Measurements from ENCODE around the gene HES6.

DNA sequence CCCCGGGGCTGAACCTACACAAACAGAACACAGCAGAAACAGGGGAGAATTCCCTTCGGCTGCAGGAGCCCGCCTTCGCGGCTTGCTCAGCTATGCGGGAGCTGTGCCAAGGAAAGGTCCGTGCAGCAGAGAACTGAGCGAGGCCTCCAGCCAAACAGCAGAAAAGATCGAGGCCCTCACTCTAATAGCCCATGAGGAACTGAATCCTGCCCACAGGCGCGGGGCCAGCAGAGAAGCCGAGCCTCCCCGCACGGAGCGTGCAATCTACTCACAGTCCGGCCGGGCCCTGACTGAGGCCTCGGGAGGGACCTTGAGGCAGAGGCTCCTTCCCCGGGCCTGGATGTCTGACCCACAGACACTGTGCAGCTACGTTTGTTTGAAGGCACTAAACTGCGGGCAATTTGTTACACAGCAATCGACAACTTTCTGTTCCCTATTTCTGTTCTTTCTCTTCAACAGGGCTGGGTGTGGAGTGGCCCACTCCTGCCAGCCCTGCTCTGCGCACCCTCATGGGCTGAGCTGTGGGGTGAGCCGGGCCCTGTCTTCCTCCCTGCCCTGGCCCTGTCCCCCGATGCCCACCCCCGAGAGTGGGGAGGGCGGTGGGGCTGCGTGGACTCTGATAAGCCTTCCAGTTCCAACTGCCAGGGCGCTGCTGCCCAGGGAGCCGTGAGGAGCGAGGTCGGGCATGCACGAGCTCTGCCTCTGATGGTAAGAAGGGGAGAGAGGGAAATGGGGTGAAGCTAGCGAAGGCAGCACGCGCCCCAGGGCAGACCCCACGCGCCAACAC is 13.7 kb downstream of the HES6 start:
- TF ChIP-seq, protein P1, sequence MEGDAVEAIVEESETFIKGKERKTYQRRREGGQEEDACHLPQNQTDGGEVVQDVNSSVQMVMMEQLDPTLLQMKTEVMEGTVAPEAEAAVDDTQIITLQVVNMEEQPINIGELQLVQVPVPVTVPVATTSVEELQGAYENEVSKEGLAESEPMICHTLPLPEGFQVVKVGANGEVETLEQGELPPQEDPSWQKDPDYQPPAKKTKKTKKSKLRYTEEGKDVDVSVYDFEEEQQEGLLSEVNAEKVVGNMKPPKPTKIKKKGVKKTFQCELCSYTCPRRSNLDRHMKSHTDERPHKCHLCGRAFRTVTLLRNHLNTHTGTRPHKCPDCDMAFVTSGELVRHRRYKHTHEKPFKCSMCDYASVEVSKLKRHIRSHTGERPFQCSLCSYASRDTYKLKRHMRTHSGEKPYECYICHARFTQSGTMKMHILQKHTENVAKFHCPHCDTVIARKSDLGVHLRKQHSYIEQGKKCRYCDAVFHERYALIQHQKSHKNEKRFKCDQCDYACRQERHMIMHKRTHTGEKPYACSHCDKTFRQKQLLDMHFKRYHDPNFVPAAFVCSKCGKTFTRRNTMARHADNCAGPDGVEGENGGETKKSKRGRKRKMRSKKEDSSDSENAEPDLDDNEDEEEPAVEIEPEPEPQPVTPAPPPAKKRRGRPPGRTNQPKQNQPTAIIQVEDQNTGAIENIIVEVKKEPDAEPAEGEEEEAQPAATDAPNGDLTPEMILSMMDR (conservative IDR thresholded peaks at IDR 0.05; ENCODE audit: low read depth in 2 of 2) = no peak
- TF ChIP-seq EZH2 (IDR thresholded peaks at IDR 0.05; ENCODE audit: low read depth, unreplicated experiment) (no peak), EZH2phosphoT487 (IDR thresholded peaks at IDR 0.05; ENCODE audit: unreplicated experiment) (no peak), POLR2AphosphoS5 (IDR thresholded peaks at IDR 0.05; ENCODE audit: low read depth) (no peak)
- TF ChIP-seq, protein P2, sequence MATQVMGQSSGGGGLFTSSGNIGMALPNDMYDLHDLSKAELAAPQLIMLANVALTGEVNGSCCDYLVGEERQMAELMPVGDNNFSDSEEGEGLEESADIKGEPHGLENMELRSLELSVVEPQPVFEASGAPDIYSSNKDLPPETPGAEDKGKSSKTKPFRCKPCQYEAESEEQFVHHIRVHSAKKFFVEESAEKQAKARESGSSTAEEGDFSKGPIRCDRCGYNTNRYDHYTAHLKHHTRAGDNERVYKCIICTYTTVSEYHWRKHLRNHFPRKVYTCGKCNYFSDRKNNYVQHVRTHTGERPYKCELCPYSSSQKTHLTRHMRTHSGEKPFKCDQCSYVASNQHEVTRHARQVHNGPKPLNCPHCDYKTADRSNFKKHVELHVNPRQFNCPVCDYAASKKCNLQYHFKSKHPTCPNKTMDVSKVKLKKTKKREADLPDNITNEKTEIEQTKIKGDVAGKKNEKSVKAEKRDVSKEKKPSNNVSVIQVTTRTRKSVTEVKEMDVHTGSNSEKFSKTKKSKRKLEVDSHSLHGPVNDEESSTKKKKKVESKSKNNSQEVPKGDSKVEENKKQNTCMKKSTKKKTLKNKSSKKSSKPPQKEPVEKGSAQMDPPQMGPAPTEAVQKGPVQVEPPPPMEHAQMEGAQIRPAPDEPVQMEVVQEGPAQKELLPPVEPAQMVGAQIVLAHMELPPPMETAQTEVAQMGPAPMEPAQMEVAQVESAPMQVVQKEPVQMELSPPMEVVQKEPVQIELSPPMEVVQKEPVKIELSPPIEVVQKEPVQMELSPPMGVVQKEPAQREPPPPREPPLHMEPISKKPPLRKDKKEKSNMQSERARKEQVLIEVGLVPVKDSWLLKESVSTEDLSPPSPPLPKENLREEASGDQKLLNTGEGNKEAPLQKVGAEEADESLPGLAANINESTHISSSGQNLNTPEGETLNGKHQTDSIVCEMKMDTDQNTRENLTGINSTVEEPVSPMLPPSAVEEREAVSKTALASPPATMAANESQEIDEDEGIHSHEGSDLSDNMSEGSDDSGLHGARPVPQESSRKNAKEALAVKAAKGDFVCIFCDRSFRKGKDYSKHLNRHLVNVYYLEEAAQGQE (IDR thresholded peaks at IDR 0.05; ENCODE audit: unreplicated experiment) = no peak

Measured in GM23338 (cell line).